ENCODE results near the gene C6orf89.
"Not testable (repeated sequence)": the region's sequence is repeated elsewhere in the genome, so short reads cannot be mapped to it uniquely, and the experiment has no call there.

Gene C6orf89

GRCh38 chr6:36924778-36925374, 39.1 kb downstream of the C6orf89 start:
- DNase-seq: no peak

- DNase-seq: no peak
Measured at GRCh38 chr6:36925809-36926208, 40.1 kb downstream of the C6orf89 start.

DNA sequence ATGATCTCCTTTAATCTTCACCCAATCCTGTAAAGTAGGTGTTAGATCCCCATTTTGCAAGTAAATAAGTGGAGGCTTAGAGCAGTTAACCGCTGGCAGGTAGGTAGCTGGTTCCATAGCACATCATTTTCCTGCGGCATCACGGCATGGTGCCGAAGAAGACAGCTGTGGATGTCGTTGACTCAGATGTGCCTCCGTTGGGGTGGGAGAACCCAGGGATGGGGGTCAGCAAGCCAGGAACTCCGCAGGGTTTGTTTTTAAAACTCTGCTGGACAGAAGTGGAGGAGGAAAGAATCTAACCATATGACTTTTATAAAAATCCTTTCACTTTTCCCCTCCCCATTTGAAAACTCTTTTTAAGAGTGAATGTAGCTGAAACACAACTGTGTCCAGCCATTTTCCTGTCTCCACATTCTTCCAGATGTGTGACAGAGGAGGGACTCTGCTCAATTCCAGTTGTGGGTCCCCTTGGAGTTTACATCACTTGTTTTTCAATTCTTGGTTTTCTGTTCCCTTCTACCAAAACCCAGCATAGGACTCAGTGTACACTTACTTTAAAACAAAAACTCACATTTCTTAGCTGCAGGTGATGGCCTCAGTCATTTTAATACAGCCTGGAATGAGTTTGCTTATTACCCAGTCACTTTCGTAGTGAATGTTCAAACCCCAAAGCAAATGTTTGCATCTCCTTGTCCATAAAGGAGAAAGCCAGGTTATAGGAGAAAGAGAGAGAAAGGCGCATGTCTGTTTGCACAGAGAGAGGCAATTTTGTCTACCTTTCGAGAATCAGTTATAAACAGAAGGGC, 41.2 kb downstream of the C6orf89 start:
- DNase-seq: no peak

GRCh38 chr6:36927691-36928546, 42.2 kb downstream of the C6orf89 start:
- DNase-seq: no peak

DNA sequence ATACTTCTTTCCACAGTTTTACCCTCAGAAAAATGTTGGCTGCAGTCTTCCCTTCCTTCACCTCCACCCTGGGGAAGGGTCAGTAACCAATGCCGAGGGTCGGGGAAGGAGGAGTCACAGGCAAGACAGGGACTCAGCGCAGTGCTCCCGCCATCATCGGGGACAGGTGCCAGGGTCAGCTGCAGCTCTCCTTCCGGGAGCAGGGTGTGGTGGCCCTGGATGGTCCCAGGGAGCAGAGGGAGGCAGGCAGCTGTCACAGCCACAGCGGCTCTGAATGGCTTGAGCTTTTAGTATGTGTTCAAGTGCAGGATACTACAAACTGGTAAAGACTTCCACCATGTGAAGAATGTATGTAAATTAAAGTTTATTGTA, 42.8 kb downstream of the C6orf89 start:
- no peak for DNase-seq

GRCh38 chr6:36929152-36929551, 43.4 kb downstream of the C6orf89 start:
- DNase-seq: no peak

- DNase-seq: no peak
Measured at GRCh38 chr6:36929607-36930006, 43.9 kb downstream of the C6orf89 start.

- no peak for DNase-seq
Measured at GRCh38 chr6:36930483-36930882, 44.7 kb downstream of the C6orf89 start.

GRCh38 chr6:36933102-36933501, 47.4 kb downstream of the C6orf89 start:
- no peak for DNase-seq

DNA sequence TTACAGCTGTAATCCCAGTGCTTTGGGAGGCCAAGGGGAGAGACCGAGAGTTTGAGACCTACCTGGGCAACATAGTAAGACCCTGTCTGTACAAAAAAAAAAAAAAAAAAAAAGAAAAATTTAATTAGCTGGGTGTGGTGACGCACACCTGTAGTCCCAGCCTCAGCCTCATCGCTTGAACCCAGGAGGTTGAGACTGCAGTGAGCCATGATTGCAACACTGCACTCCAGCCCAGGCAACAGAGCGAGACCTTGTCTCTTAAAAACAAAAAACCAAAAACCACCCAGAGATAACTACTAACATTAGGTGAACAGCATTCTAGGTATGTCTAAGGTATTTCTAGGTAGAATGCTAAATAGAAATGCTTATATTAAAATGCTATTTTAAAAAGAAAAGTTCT, 47.8 kb downstream of the C6orf89 start:
- DNase-seq: no peak

GRCh38 chr6:36934901-36935300, 49.1 kb downstream of the C6orf89 start:
- DNase-seq: no peak

DNA sequence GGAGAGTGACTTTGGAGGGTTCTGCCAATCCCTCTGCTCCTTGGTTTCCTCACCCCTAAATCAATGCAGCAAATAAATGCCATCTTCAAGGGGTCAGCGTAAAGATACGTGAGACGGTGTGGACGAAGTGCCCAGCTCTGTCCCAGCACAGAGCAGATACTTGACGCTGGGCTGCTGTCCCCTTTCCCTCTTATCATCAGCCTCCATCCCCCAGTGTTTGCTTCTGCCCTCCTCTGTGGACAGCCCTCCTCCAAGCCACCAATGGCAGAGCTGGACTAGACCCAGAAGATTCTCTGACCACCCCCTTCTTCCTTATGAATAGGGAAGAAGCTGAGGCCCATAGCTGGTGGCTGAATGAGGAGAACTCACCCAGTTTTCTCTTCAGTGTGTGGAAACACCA, 51.1 kb downstream of the C6orf89 start:
- no peak for DNase-seq

DNA sequence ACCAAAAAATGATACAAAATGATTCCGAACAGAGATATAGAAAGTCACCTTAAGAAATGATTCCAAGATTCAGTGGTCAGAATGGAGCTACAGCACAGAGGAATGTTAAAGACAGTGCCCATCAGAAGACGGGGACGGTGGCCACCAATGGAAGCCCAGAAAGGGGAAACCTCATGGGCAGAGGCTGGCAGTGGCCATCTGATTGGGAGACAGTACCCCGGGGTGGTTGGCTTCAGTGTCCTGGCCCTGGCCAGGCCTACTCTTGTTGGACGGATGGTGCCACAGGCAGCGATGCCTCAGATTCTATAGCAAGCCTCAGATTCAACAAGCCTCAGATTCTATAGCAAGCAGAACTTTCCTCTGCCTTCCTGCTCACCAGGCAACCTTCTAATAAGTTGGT, 52.1 kb downstream of the C6orf89 start:
- no peak for DNase-seq

DNA sequence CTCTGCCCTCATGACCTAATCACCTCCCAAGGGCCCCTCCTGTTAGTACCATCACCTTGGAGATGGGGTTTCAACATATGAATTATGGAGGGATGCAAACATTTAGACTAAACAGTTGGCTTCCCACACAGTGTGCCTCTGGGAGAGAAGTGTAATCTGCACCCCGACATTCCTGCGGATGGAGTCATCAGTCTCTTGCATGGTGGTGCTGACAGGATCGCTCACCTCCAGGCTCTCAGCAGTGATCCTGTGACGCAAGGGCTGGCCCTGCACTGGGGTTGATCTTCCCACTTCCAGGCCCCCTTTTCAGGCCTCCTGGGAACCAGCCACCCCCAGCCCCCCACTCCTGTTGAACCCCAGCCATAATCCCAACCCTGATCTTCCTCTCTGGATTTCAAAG, 52.8 kb downstream of the C6orf89 start:
- DNase-seq: no peak

- not testable (repeated sequence) for DNase-seq
Measured at GRCh38 chr6:36939005-36939404, 53.3 kb downstream of the C6orf89 start.

GRCh38 chr6:36940027-36940426, 54.3 kb downstream of the C6orf89 start:
- DNase-seq: no peak

- not testable (repeated sequence) for DNase-seq
Measured at GRCh38 chr6:36941561-36941960, 55.8 kb downstream of the C6orf89 start.

DNA sequence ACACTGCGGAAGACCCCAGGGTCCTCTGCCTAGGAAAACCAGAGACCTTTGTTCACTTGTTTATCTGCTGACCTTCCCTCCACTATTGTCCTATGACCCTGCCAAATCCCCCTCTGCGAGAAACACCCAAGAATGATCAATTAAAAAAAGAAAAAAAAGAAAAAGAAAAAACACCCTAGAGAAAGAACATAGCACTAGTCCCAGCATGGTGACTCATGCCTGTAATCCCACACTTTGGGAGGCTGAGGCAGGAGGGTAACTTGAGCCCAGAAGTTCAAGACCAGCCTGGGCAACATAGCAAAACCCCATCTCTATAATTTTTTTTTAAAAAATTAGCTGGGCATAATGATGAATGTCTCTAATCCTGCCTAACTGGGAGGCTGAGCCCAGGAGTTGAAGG, 56.6 kb downstream of the C6orf89 start:
- not testable (repeated sequence) for DNase-seq

GRCh38 chr6:36944650-36945049, 58.9 kb downstream of the C6orf89 start:
- no peak for DNase-seq

- no peak for DNase-seq
Measured at GRCh38 chr6:36945301-36945700, 59.5 kb downstream of the C6orf89 start.

GRCh38 chr6:36946526-36946925, 60.8 kb downstream of the C6orf89 start:
- no peak for DNase-seq

DNA sequence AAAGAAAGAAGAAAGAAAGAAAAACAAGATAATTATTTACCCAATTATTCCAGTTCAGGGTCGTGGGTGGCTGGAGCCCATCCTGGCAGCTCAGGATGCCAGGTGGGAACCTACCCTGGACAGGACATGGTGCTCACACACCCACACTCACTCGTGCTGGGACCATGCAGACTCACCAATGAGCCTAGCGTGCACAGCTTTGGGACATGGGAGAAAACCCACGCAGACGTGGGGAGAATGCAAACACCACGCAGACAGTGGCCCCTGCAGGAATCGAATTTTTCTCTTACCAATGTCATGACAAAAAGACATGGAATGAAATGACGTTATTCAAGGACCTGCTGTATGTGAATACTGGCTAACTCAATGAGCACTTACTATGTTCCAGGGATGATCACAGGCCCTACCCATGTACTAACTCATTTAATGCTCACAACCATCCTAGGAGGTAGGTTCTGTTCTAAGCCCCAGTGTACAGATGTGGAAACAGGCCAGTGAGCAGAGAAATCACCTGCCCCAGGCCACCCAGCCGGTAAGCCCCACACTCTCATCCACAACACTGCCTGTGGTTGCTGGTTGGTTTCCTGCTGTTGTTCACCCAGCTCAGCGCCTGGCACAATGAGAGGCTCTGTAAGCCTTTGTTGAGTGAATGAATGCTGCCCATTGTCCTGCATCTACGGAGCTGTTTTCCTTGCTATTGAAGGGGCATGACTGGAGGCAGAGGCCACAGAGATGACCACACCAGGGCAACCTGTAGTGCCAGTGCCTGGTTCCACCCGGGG, 62.0 kb downstream of the C6orf89 start:
- DNase-seq: no peak

GRCh38 chr6:36949076-36949475, 63.3 kb downstream of the C6orf89 start:
- not testable (repeated sequence) for DNase-seq
